Activated naive CD8-positive, alpha-beta T cell treated with anti-CD3 and anti-CD28 coated beads, Interleukin-2, amount 50 U/mL, for 16 hours (primary cell): ENCODE data around the gene MCRS1.
"Not testable (repeated sequence)": the region's sequence is repeated elsewhere in the genome, so short reads cannot be mapped to it uniquely, and the experiment has no call there.

Experiments
- DNase-seq: peaks from one replicate; pipeline ENCODE4 v3.0.0-alpha.2; 2020; ENCODE audit warnings: low read depth, low spot score

Gene MCRS1, protein sequence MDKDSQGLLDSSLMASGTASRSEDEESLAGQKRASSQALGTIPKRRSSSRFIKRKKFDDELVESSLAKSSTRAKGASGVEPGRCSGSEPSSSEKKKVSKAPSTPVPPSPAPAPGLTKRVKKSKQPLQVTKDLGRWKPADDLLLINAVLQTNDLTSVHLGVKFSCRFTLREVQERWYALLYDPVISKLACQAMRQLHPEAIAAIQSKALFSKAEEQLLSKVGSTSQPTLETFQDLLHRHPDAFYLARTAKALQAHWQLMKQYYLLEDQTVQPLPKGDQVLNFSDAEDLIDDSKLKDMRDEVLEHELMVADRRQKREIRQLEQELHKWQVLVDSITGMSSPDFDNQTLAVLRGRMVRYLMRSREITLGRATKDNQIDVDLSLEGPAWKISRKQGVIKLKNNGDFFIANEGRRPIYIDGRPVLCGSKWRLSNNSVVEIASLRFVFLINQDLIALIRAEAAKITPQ

DNA sequence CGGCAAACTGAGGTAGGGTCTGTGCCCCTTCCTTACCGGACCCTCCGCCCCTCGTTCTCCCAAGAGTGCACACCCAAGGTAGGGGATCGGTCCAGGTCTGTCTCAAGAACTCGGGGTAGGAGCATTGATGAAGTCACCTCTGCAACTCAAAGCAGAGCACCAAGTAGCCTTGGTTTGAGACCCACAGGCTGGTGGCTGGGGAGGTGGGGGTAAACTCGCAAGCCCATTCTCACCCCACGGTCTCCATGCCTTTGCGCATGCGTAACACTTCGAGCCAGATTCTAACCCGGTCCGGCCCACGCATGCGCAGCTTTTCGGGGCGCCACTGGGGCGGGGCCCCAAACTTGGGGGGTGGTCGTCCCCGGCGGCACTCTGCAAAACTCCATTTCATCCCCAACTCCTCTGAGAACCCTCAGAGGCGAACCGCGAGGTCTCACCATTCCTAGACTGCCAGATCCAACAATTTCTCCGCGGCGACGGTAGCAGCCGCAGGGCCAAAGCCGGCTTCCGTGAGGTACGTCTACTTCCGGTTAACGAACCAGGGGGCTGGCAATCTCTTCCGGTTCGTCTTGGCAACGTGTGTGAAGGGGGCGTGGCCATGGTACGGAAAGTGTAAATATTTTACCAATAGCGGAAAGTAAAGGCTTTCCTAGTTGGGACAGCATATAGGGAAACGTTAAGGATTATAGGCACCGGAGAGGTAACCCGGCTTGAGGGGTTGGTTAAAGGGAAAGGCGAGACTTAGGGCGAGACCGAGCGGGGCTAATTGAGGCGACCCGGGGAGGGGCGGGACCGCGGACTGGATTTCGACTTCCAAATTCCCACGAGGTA, at the start of gene MCRS1:
TSS of gene MCRS1 (minus strand) at position 532 of the 831 bp plus-strand sequence. CDS start 1,411 bp downstream, outside the sequence.
- DNase-seq: peak; percentile 77

DNA sequence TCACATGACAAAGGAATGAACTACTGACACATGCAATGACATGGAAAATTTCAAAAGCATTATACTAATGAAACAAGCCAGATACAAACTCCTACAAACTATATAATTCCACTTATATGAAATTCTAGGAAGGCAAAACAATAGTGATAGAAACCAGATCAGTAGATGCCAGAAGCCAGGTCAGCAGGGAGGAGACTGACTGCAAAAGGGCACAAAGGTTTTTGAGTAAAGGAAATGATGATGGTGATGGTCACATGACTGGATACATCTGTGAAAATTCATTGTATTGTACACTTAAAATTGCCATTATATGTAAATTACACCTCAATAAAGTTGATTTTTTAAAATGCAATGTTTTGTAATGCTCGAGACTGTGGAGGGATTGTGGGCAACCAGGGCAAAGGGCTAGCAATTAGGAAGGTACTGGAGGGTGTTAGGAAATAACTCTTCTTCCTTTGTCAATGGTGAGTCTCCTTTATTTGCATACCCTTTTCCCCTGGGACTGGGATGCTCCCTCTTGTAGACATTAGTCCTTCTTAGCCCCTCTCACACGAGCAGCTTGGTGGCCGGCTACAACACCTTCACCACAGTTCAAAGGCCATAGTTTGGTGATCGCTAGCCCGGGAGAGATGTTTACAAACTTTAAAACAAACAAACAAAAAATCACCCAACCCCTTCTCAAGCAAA, 48.7 kb upstream of the MCRS1 start:
- no peak for DNase-seq

DNA sequence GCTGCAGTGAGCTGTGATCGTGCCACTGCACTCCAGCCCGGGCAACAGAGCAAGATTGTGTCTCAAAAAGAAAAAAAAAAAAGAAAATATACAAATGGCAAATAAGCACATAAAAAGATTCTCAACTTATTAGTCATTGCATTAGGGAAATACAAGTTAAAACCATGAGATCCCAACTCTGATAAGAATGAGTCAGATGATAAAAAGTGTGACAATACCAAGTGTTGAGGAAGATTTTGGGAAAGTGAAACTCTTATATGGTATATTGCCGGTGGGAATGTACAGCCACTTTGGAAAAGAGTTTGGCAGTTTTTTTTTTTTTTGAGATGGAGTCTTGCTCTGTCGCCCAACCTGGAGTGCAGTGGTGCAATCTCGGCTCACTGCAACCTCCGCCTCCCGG, 47.8 kb upstream of the MCRS1 start:
- DNase-seq: no peak

DNA sequence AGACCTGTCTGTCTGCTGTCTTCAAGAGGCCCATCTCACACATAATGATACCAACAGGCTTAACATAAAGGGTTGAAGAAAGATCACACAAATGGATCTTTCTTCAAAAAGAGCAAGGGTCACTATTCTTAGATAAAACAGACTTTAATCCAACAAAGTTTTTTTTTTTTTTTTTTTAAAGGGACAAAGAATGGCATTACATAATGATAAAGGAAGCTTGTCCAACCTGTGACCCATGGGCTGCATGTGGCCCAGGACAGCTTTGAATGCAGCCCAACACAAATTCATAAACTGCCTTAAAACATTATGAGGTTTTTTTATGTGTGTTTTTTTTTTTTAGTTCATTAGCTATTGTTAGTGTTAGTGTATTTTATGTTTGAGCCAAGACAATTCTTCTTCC, 44.3 kb upstream of the MCRS1 start:
- no peak for DNase-seq

DNA sequence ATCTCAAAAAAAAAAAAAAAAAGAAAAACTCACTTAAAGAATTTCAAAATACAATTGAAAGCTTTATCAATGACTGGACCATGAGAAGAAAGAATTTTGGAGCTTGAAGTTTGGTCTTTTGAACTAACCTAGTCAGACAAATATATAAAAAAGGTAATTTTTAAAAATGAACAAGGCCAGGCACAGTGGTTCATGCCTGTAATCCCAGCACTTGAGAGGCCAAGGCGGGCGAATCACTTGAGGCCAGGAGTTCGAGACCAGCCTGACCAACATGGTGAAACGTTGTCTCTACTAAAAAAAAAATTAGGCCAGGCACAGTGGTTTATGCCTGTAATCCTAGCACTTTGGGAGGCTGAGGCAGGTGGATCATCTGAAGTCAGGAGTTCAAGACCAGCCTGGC, 42.8 kb upstream of the MCRS1 start:
- not testable (repeated sequence) for DNase-seq

DNA sequence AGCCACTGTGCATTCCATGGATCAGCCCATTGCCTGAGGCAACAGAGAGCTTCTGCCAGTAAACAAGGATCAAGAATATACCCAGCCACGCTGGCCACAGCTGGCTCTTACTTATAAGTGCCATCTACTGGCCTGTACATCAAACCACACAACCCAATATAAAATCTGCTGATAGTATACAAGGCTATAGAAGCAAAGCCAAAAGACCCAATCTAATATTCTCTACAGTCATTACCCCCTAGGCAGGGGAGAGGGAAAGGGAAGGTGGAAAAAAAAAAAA, 41.9 kb upstream of the MCRS1 start:
- DNase-seq: no peak

DNA sequence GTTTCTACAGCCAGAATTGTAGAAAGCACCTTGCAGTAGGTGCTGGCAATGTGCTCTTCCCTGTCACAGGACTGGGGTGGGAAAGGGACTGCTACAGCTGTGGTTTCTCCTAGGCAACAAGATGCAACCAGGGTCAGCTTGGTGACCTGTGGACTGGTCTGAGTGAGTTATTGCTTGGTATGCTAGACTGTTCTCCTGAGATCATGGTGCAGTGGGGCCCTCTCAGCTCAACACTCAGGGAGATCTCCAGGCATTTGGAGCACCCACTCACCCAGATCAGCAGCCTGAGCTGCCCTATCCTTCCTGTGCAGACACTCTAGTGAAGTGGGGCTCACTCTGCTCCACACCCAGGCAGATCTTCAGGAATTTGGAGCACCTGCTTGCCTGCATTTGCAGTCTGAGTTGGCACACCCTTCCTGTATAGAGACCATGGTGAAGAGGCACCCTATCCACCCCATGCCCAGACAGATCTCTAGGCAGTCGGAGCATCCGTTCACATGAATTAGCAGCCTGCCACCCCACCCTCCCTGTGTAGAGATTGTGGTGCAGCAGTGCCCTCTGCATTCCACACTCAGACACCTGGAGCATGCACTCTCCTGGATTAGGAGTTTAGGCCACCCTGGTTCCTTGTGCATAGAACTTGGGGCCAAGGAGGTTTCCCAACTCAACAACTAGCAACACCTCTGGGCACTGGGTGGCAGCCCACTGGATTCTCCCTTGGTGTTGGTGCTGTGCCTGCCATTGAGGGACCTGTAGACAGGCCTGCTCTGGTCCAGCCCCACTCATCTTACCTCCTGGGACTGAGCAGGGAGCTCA, 41.3 kb upstream of the MCRS1 start:
- no peak for DNase-seq

DNA sequence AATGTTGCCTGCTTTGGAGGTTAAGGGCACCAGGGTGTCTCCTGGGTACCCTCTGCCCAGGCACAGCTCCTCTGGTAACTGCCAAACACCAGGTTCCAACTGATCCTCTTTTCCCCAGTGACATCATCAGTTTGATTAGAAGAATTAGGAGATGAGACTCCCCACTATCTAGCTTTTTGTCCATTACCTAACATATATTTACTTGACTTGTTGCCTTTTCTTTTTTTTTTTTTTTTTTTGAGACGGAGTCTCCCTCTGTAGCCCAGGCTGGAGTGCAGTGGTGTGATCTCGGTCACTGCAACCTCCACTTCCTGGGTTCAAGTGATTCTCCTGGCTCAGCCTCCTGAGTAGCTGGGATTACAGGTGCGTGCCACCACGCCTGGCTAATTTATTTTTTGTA, 37.6 kb upstream of the MCRS1 start, which contains the start of gene FAM186B:
TSS of gene FAM186B (minus strand) at position 101 of the 400 bp plus-strand sequence. CDS start 162 bp downstream, outside the sequence.
- not testable (repeated sequence) for DNase-seq

DNA sequence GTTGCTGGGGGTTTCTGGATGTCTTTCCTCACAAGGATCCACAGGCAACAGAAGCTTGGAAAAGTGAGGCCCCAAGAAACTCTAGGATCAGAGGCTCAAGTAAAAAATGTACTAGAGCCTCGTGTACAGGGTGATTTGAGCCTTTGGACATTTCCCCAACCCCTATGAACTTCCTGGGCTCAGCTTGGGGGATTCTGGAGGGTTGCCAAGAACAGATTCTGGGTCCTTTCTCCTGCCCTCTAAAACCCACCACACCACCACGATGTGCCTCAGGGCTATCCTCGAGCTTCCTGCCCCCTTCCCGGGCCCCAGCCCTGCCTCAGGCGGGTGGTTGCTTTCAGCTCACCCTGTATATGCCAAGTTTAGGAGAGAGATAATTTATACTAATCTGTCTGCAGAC, 36.9 kb upstream of the MCRS1 start:
- DNase-seq: no peak

DNA sequence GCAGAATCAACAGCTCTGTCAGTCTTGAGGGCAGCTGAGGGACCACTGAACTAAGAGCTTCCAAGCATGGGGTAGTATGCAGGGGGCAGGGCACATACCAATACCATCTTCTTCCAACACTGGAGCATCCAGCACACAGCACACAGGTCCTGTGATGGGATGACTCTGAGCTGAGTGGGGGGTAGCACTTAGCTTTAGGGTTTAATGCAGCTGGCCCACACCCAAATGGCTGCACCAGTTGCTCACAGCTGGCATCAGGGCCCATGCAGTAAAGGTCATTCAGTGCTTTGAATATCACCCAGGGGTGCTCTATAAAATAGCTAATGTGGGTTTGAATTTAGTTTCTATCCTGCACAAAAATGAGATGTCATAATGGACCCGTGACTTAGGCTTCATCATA, 35.8 kb upstream of the MCRS1 start:
- no peak for DNase-seq

DNA sequence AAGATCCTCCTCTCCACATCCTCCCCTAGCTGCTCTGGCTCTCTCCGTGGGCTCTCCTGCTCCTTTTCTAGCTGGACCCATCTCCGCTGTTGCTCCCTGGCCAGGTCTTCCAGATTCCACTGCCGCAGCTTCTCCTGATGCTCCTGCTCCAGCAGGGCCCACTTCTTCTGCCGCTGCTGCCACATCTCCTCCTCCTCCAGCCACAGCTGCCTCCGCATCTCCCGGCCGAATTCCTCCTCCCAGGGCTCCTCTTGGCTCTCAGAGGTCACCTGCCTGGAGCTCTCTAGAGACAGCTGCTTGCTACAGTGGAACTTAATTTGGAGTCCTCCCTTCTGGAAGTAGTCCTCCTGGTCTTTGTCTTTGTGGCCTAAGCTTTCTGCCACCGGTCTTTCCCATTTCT, 32.0 kb upstream of the MCRS1 start:
- no peak for DNase-seq

DNA sequence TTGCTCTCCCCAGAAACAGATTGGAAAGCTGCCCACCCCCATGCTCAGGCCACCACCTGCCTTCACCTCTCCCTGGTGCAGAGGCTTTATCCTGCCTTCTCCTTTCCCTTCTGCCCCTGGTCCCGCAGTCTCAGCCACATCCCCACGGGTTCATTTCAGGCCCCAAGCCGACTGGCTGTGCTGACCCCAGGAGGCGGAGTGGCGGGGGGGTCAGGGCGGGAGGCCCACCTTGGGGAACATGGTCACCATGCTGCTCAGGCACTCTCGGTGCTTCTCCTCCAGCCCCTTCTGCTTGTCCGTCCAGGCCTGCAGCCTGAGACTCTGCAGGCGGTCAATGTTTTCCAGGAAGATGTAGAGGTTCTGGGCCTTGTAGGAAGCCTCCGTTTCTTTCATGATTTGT, 30.6 kb upstream of the MCRS1 start:
- DNase-seq: no peak

DNA sequence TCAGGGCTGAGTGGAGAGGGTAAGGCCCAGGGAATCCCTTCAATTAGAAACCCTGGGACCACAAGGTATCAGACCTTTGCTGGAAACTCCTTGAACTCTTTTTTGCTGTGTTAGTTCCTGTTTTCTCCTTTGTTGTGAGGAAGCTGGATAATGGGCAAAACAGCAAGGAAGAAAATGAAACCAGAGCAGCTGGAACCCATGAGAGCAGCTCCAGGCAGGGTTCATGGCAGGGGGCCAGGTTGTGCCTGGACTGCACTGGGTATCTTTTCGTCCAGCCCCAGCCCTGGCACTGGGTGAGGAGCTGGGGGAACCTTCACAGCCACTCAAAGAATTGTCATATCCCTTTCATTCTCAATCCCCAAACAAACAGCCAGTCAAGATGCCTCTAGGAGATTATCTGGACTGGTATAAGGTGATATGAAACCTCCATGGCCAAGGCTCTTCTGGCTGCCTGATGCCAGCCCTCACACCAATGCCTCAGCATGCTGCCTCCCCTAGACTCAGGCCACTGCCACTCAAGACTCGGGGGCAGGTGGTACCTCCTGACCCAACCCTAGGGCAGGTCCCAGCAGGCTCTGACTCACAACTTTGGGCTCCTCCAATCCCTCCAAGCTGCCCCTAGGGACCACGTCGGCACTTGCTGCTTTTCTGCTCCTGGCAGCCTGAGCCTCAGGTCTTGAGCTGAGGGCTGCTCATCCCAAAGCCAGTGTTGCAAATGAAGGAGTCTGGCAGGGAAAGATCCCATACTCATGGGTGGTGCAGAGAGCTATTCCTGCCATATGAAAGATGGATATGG, 21.0 kb upstream of the MCRS1 start:
- DNase-seq: no peak

DNA sequence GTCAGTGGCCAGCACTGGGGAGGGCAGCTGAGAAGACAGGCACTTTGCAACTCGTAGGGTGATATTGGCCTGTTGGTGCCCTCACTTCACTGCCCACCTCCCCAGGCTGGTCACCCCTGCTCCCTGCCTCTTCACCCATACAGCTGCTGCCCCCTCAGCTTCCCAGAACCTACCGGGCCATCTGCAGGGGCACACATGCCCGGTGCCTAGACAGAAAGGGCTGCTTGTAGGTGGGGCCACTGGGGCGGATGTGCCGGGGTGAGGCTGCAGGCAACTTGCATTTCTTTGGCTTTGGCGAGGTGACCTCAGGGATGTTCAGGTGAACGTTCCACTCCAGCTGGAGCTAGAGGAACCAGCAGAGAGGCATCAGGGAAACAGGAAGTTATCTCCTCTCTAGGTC, 20.3 kb upstream of the MCRS1 start:
- no peak for DNase-seq

DNA sequence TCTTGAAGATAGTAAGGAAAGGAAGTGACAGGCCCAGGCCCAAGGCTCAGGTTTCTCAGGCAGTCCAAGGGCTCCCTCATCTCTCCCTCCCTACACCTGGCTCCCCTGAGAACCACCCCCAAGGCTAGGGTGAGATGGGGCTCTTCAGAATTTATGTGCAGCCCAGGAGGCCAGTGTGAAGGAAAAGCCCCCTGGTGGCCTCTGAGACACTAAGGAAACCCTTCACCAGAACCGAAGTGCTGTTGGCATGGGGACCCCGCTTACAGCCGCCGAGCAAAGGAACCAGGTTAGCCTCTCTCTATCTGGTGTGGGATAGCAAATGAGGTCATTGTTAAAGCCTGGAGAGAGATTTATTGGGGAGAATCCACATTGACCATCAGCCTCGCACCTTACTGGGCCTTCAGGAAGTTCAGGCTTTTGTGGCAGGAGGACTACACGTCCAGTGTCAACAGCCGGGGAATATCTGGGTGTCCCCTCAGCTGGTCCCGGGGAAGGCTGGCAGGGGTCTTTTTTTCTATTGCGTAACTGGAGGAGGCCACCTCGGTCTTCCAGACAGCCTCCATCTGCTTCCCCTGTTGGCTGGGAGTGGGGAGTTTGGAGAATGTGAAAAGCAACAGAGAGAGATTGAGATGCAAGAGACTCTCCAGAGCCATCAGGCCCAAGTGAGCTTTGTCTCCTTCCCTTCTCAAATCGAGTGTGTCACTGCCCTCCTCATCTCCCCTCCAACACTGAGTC, 19.4 kb upstream of the MCRS1 start:
- no peak for DNase-seq

DNA sequence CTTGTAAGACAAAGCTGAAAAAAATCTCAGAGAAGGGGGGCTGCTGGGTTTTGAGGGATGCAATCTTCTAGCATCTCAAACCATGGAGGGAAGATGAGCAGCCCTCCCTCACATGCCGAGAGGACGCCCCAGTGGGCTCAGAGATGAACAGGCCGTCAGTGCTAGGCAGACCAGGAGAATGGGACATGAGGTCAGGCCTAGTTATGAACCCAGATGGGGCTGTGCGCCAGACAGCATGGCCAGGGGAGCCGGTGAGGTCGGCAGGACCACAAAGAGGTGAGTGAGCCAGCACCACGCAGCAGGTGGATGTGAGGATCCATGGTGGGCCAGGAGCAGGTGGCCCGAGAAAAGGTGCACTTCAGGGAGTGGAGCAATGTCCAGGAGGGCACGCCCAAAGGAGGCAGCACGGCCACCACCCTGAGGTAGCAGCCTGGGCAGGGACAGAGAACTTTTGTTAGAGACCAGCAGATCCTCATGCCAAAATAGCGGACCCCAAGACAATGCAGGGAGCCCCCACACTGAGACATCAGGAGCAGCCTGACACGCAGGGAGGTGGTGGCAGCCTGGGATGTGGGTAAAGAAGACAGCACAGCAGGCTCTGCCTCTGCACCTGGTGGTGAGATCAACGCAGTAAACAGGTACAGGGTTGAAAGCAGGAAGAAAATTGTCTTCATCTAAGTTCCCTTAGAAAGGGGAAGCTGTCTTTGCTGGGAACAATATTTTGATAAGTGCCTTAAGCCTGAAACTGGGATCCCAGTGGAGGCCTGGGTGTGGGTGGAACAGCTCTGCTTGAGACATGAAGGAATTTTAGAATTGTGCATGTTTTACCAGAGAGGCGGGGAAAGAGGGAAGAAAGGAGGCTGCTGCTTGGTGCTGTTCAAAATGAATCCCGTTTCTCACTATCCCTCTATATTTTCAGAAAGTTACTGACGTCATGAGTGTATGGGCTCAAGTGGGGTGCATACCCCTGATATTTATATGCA, 17.8 kb upstream of the MCRS1 start:
- DNase-seq: no peak

DNA sequence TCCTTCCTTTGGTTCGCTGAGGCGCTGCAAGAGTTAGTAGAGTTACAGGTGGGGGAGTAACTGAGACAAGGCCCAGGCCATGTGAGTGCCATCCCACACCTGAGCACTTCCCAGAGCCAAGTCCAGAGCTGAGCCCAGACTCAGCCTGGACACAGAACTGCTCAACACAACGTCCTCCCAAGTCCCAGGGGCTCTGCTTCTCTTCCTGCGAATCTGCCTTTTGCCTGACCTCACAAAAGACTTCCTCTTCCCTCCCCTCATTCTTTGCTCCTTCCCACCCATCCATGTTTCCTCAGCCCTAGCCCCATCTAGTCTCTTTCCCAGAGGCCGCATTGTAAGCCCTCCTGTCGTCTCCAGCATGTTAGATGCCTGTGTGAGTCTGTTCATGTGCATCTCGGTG, 16.6 kb upstream of the MCRS1 start:
- DNase-seq: no peak

DNA sequence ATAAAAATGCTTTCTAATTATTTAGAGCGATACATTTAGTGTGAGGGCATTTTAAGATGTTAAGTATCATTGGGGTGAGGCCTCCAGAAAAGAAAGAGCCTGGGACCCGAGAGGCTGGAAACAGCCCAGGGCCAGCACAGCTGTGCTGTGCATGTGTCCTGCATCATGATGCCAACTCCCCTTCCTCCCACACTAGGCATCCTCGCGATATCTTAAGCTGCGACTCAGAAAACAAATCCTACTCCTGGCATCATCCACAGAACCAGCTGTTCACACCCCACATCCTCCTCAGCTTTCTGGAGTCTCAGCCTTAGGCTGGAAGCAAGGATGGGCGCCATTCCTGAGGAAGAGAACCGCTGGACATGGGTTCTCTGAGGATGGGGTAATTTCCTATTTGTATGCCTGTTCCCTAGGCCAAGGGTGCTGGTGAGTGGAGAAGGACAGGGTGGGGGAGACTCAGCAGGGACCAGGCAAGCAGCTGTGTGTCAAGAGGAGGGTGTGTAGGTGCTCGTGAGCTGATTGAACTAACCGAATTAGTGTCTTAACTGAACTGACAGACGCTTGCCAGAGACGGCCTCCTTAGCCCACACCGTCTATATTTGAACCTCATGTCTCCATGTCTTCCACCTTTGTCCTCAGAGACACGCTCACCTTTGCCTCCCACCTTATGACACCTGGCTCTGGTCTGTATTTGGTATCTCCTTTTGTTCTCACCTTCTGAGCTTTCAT, 15.6 kb upstream of the MCRS1 start:
- DNase-seq: no peak
